Measurements from ENCODE around the gene JPH4. TPM values are rescaled to one million over a fixed set of nuclear protein-coding genes. Genes with fewer than 3 reads are reported as not detected.
A peak's percentile ranks its signal among the peaks of the same experiment; 100 is the strongest.

The JPH4 gene
- total RNA-seq, 1 experiment from 2014 or later: 50.1 TPM

DNA sequence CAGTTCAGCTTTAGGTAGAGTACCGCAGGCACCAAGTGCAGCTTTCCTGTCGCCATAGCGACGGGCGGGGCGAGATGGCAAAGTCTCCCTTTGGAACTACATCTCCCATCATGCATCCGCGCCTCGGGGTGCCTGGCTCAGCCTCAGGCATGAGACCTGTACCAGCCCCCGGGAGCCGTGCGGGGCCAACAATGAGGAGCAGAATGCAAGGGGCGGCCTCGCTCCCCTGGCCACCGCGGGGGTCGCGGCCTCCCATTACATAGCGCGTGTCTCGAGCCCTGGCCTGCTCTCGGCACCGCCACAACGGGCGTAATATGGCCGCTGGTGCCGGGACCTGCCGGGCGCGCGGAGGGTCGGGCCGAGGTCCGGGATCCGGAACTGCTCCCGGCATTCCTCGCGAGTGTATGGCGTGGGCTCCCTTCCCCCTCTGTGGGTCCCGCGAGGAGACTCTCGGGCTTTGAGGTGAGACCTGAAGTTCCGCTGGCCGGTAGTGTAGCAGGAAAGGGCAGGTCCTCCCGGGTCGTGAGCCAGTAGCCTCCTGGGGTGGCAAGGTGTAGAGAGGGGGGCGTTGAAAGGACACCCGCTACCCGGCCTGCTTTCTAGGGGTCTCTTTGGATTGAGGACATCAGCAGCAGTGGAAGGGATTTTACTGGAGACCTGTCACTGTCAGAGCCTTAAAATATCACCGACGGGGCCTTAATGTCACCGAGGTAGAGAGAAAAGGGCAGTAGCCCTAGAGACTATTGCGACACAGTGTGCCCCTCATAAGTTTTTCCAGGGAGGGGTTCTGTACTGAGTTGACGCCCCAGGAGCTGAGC is 22.5 kb downstream of the JPH4 start, which contains the start of gene THTPA:
Gene THTPA (plus strand): TSS at position 390 of the 818 bp plus-strand sequence. CDS start 487 bp downstream, outside the sequence.
- peak; percentile 62 for ATAC-seq
- Mint-ChIP-seq H3K27ac (peak within 1 kb of the TSS; percentile 82), H3K36me3 (peaks cover 16% of the 10 kb centered on the region), H3K9me3 (no peaks in the 10 kb centered on the region), H3K4me1 (peaks cover 41% of the 10 kb centered on the region), H3K27me3 (ENCODE audit: low read depth) (no peaks in the 10 kb centered on the region; the same call in 1 of the 2 replicates), H3K4me3 (peak within 1 kb of the TSS; percentile 86)
- ChIA-PET POLR2A (interaction anchor here (0.6 to 9.0 kb wide), 10 partner anchors 10 to 78 kb away, joined by 3 to 102 read pairs (median 4); partner anchors contain the start of genes AP1G2 and JPH4), CTCF (interaction anchor here (0.6 to 8.7 kb wide), 22 partner anchors 10 to 760 kb away, joined by 3 to 377 read pairs (median 6); partner anchors contain the start of genes AP1G2, EMC9 and SLC22A17)
- DNase-seq (ENCODE audit: low spot score): peak; percentile 98
- TF ChIP-seq IRF2 (CRISPR knock-in tag; IDR thresholded peaks at IDR 0.05; ENCODE audit: borderline replicate concordance, low read depth): no peak
- no peak for TF ChIP-seq ELF4 (CRISPR knock-in tag; IDR thresholded peaks at IDR 0.05; ENCODE audit: low read depth)
- TF ChIP-seq, protein P1, sequence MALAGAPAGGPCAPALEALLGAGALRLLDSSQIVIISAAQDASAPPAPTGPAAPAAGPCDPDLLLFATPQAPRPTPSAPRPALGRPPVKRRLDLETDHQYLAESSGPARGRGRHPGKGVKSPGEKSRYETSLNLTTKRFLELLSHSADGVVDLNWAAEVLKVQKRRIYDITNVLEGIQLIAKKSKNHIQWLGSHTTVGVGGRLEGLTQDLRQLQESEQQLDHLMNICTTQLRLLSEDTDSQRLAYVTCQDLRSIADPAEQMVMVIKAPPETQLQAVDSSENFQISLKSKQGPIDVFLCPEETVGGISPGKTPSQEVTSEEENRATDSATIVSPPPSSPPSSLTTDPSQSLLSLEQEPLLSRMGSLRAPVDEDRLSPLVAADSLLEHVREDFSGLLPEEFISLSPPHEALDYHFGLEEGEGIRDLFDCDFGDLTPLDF (CRISPR knock-in tag; IDR thresholded peaks at IDR 0.05): no peak
- TF ChIP-seq, protein P2, sequence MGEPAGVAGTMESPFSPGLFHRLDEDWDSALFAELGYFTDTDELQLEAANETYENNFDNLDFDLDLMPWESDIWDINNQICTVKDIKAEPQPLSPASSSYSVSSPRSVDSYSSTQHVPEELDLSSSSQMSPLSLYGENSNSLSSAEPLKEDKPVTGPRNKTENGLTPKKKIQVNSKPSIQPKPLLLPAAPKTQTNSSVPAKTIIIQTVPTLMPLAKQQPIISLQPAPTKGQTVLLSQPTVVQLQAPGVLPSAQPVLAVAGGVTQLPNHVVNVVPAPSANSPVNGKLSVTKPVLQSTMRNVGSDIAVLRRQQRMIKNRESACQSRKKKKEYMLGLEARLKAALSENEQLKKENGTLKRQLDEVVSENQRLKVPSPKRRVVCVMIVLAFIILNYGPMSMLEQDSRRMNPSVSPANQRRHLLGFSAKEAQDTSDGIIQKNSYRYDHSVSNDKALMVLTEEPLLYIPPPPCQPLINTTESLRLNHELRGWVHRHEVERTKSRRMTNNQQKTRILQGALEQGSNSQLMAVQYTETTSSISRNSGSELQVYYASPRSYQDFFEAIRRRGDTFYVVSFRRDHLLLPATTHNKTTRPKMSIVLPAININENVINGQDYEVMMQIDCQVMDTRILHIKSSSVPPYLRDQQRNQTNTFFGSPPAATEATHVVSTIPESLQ (CRISPR knock-in tag; IDR thresholded peaks at IDR 0.05): no peak
- peak; percentile 90 for TF ChIP-seq GABPB1 (CRISPR knock-in tag; IDR thresholded peaks at IDR 0.05)
- TF ChIP-seq TEAD4 (CRISPR knock-in tag; IDR thresholded peaks at IDR 0.05): no peak
- TF ChIP-seq HMGXB4 (CRISPR knock-in tag; IDR thresholded peaks at IDR 0.05): peak; percentile 80; the same call in 1 of the 2 replicates
- TF ChIP-seq, protein P3, sequence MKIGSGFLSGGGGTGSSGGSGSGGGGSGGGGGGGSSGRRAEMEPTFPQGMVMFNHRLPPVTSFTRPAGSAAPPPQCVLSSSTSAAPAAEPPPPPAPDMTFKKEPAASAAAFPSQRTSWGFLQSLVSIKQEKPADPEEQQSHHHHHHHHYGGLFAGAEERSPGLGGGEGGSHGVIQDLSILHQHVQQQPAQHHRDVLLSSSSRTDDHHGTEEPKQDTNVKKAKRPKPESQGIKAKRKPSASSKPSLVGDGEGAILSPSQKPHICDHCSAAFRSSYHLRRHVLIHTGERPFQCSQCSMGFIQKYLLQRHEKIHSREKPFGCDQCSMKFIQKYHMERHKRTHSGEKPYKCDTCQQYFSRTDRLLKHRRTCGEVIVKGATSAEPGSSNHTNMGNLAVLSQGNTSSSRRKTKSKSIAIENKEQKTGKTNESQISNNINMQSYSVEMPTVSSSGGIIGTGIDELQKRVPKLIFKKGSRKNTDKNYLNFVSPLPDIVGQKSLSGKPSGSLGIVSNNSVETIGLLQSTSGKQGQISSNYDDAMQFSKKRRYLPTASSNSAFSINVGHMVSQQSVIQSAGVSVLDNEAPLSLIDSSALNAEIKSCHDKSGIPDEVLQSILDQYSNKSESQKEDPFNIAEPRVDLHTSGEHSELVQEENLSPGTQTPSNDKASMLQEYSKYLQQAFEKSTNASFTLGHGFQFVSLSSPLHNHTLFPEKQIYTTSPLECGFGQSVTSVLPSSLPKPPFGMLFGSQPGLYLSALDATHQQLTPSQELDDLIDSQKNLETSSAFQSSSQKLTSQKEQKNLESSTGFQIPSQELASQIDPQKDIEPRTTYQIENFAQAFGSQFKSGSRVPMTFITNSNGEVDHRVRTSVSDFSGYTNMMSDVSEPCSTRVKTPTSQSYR (CRISPR knock-in tag; IDR thresholded peaks at IDR 0.05): no peak
- TF ChIP-seq ZNF423 (CRISPR knock-in tag; IDR thresholded peaks at IDR 0.05): peak; percentile 12; the same call in 1 of the 2 replicates
- no peak for TF ChIP-seq CREB1 (CRISPR knock-in tag; IDR thresholded peaks at IDR 0.05)
- no peak for TF ChIP-seq ZNF671 (CRISPR knock-in tag; IDR thresholded peaks at IDR 0.05)
- no peak for TF ChIP-seq CBFB (CRISPR knock-in tag; IDR thresholded peaks at IDR 0.05; ENCODE audit: low read depth)
- no peak for TF ChIP-seq ZNF232 (CRISPR knock-in tag; IDR thresholded peaks at IDR 0.05)
- TF ChIP-seq ETV6 (CRISPR knock-in tag; IDR thresholded peaks at IDR 0.05): peak; percentile 62
- no peak for TF ChIP-seq RELA (CRISPR knock-in tag; IDR thresholded peaks at IDR 0.05; ENCODE audit: borderline replicate concordance)
- peak; percentile 65; the same call in 1 of the 2 replicates for TF ChIP-seq ATF1 (CRISPR knock-in tag; IDR thresholded peaks at IDR 0.05)
- TF ChIP-seq FOXP4 (CRISPR knock-in tag; IDR thresholded peaks at IDR 0.05): peak; percentile 77; the same call in 1 of the 2 replicates
- peak; percentile 59; the same call in 1 of the 2 replicates for TF ChIP-seq CREM (CRISPR knock-in tag; IDR thresholded peaks at IDR 0.05)
- peak; percentile 65; the same call in 1 of the 2 replicates for TF ChIP-seq ARID4B (CRISPR knock-in tag; IDR thresholded peaks at IDR 0.05; ENCODE audit: borderline replicate concordance)
- TF ChIP-seq TP53 (CRISPR knock-in tag; IDR thresholded peaks at IDR 0.05): no peak
- no peak for TF ChIP-seq ZNF416 (CRISPR knock-in tag; IDR thresholded peaks at IDR 0.05)
- peak; percentile 77; the same call in 1 of the 2 replicates for TF ChIP-seq FOXP1 (CRISPR knock-in tag; IDR thresholded peaks at IDR 0.05; ENCODE audit: borderline replicate concordance)
- 0 out of 2 replicates have a peak, but pooled peaks have one; percentile 31 for TF ChIP-seq TCF7 (CRISPR knock-in tag; IDR thresholded peaks at IDR 0.05; ENCODE audit: low read depth)

Data from WTC11 (cell line).